ENCODE measurements around the gene SIPA1L2.

Gene SIPA1L2

GRCh38 chr1:232591344-232591743, 38.6 kb downstream of the SIPA1L2 start:
- no peak for TF ChIP-seq CTCF (IDR thresholded peaks at IDR 0.05)
- H3K27me3 ChIP-seq = no peaks in the 10 kb centered on the region

GRCh38 chr1:232590744-232591082, 39.2 kb downstream of the SIPA1L2 start:
- Histone ChIP-seq H3K27ac (peak overlapping the region; percentile 79), H3K4me1 (ENCODE audit: control insufficient read depth in 1 of 2, insufficient read depth in 1 of 2, low read depth in 1 of 2, low read length in 1 of 2) (peaks cover 40 to 52% of the 10 kb centered on the region in 2 experiments), H3K4me3 (ENCODE audit: low read depth in 1 of 2, low read length in 1 of 2) (peak overlapping the region in 1 of 2 experiments; percentile 46), H3K36me3 (no peaks in the 10 kb centered on the region), H3K9me3 (no peaks in the 10 kb centered on the region), H3K27me3 (no peaks in the 10 kb centered on the region)
- TF ChIP-seq CTCF (IDR thresholded peaks at IDR 0.05) = no peak

More at GRCh38 chr1:232591344-232591743, 38.6 kb downstream of the SIPA1L2 start:
- H3K4me1 ChIP-seq (ENCODE audit: control insufficient read depth in 1 of 2, insufficient read depth in 1 of 2, low read depth in 1 of 2, low read length in 1 of 2) = peaks cover 40 to 52% of the 10 kb centered on the region in 2 experiments
- H3K36me3 ChIP-seq = no peaks in the 10 kb centered on the region
- no peaks in the 10 kb centered on the region for H3K9me3 ChIP-seq
- peak overlapping the region in 1 of 2 experiments; percentile 46 for H3K4me3 ChIP-seq (ENCODE audit: low read depth in 1 of 2, low read length in 1 of 2)
- H3K27ac ChIP-seq = peak overlapping the region; percentile 79

GRCh38 chr1:232589812-232590743, 39.9 kb downstream of the SIPA1L2 start:
- no peaks in the 10 kb centered on the region for H3K9me3 ChIP-seq
- H3K36me3 ChIP-seq = no peaks in the 10 kb centered on the region
- peak overlapping the region; percentile 79 for H3K27ac ChIP-seq
- H3K4me1 ChIP-seq (ENCODE audit: control insufficient read depth in 1 of 2, insufficient read depth in 1 of 2, low read depth in 1 of 2, low read length in 1 of 2) = peaks cover 40 to 52% of the 10 kb centered on the region in 2 experiments
- peak overlapping the region; percentile 34 to 46 for H3K4me3 ChIP-seq (ENCODE audit: low read depth in 1 of 2, low read length in 1 of 2)
- H3K27me3 ChIP-seq = no peaks in the 10 kb centered on the region
- TF ChIP-seq CTCF (IDR thresholded peaks at IDR 0.05) = no peak

- H3K27me3 ChIP-seq = no peaks in the 10 kb centered on the region
- H3K4me3 ChIP-seq (ENCODE audit: low read depth in 1 of 2, low read length in 1 of 2) = peak overlapping the region; percentile 34 to 46
- TF ChIP-seq CTCF (IDR thresholded peaks at IDR 0.05) = no peak
- no peaks in the 10 kb centered on the region for H3K36me3 ChIP-seq
- no peaks in the 10 kb centered on the region for H3K9me3 ChIP-seq
- H3K27ac ChIP-seq = peak overlapping the region; percentile 79
- H3K4me1 ChIP-seq (ENCODE audit: control insufficient read depth in 1 of 2, insufficient read depth in 1 of 2, low read depth in 1 of 2, low read length in 1 of 2) = peaks cover 40 to 52% of the 10 kb centered on the region in 2 experiments
These were observed 40.7 kb downstream of the SIPA1L2 start for GRCh38 chr1:232589111-232589811.

- Histone ChIP-seq H3K27me3 (no peaks in the 10 kb centered on the region), H3K9me3 (no peaks in the 10 kb centered on the region), H3K4me3 (ENCODE audit: low read depth in 1 of 2, low read length in 1 of 2) (no peak overlapping the region), H3K36me3 (no peaks in the 10 kb centered on the region), H3K4me1 (ENCODE audit: control insufficient read depth in 1 of 2, insufficient read depth in 1 of 2, low read depth in 1 of 2, low read length in 1 of 2) (peaks cover 40 to 52% of the 10 kb centered on the region in 2 experiments), H3K27ac (no peak overlapping the region)
- TF ChIP-seq CTCF (IDR thresholded peaks at IDR 0.05) = no peak
These were observed 42.6 kb downstream of the SIPA1L2 start for GRCh38 chr1:232587141-232588008.
